Fibroblast of skin of scalp (primary cell): ENCODE results near the gene NAA20.
"Not testable (repeated sequence)": the region's sequence is repeated elsewhere in the genome, so short reads cannot be mapped to it uniquely, and the experiment has no call there.

Experiments
- DNase-seq: peaks from one replicate; pipeline ENCODE4 v3.0.0-alpha.2; 2013

The NAA20 gene

DNA sequence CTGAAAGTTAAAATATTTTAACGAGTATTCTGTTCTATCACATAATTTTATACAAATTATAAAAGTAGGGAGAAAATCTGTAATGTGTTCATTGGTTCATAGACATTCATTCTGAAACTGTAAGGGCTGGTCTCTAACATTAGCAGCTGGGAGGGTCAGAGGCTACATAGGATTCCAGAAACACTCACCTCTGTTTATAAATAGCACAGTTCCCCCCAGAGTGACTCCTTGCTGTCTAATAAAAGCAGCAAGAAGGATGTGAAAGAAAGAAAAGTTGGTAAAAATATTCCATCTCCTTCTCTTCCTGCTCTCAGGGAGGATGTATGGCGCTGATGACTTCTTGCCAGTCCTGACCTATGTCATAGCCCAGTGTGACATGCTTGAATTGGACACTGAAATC is 25.3 kb upstream of the NAA20 start:
- DNase-seq: no peak

GRCh38 chr20:19992996-19993908 is 23.9 kb upstream of the NAA20 start:
- DNase-seq: peak; percentile 94

DNA sequence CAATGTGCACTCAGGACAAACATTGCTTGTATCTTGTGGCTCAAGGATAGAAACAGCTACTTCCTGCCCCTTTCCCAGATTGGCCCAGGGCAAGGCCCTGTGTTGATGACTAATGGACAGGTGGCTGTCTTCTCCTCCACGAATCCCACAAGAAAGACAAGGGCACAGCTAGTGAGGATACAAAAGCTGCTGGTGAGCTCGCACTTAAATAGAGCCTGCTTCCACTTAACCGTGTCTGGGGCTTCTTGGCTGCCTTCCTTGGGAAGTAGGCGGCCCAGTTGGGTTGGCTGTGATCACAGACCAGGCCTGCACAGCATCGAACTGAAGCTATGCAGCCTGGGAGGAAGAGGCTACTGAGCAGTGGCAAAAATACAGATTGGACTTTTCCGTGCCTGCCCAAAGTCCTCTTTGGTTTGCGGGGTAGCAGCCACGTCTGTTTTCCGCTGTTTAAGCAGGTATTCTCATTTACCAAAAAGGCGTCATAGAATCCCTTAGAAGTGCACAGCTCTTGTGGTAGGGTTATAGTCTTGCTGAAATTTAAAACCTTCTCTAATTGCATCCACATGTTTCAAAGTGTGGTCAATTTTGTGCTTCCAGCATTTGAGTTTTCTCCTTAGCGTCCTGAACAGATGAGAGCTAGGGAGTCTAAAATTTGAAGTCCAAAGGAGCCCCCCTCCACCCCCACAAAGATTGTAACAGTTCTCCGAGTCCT is 23.0 kb upstream of the NAA20 start:
- peak; percentile 58 for DNase-seq

DNA sequence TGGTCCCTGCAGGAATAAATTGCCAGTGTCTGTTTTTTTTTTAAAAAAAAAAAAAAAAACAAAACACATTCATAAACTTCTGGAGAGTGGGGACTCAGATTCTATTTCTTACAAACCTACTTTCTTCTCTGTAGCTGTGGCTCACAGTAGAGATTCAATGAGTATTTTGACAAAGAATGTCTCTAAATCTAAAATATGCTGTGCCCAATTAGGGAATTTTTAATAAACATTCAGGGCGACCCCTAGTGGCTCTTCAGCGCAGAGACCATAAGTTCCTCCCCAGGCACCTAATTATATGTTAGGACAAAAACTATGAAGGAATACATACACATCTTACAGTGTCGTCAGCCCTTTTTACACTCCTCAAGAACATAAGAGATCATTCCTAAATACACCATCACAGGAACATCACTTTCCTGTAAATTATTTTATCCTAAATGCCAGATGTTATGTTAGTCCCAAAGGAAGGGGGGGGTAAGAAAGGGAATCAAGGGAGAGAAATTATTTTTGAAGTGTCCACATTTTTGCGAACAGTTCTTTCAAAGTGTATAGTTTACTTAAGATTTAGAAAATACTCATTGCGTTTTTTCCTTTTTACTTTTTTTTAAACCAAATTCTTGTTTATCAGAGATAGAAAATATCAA is 21.8 kb upstream of the NAA20 start:
- DNase-seq: peak; percentile 77

- no peak for DNase-seq
Observed at GRCh38 chr20:19996222-19996621, 20.9 kb upstream of the NAA20 start.

GRCh38 chr20:19996917-19997316 is 20.2 kb upstream of the NAA20 start:
- no peak for DNase-seq

DNA sequence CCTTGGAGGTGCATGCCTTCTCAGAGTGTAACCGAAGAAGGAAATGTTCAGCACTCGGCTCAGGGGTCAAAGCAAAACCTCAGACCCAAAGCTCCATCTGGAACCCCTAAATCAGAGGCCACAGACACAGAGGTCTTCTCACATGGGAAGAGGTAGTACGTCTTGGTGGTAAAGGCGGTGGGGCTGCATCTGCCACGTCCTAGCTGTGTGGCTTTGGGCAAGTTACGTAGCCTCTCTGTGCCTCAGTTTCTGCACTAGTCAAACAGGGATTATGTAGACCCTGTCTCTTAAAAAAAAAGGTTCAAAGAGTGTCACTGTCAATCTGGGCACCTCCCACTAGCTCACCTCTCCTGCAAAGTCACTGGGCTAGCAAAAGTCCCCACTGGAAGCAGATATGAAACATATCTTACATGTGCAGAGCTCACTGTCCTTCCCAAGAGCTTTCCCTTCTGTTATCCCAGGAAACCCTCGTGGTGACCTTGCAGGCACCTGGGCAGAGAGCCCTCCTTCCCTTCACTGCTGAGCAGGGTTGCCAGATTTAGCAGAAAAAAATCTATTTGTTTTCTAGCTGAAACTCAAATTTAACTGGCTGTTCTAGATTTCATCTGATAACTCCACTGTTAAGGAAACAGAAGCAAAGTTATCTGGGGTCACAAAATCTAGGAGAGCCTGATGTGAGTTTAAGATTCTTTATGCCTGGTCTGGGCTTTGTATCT is 18.0 kb upstream of the NAA20 start:
- no peak for DNase-seq

DNA sequence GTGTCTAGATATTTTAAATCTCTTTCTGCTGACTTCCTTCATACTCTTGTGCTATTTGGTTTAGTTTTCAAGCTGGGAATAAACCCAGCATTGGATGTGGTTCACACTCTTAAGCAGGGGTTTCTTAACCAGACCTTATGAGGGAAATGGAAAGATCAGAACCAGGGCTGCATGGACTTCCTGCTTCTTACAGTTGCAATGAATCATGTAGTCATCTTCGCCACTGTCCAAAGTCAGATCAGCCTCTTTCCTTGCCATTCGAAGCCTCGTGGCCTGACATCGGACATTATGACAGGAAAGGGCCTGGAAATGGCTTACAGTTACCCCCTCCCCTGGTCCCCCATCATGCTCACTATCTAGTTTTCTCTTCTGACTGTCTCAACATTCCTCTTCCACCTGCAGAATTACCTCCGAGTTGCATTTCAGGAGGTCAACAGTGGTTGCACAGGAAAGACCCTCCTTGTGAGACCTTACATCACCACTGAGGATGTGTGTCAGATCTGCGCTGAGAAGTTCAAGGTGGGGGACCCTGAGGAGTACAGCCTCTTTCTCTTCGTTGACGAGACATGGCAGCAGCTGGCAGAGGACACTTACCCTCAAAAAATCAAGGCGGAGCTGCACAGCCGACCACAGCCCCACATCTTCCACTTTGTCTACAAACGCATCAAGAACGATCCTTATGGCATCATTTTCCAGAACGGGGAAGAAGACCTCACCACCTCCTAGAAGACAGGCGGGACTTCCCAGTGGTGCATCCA is 16.8 kb upstream of the NAA20 start:
- no peak for DNase-seq

GRCh38 chr20:20002101-20002998 is 14.8 kb upstream of the NAA20 start:
- peak; percentile 27 for DNase-seq

DNA sequence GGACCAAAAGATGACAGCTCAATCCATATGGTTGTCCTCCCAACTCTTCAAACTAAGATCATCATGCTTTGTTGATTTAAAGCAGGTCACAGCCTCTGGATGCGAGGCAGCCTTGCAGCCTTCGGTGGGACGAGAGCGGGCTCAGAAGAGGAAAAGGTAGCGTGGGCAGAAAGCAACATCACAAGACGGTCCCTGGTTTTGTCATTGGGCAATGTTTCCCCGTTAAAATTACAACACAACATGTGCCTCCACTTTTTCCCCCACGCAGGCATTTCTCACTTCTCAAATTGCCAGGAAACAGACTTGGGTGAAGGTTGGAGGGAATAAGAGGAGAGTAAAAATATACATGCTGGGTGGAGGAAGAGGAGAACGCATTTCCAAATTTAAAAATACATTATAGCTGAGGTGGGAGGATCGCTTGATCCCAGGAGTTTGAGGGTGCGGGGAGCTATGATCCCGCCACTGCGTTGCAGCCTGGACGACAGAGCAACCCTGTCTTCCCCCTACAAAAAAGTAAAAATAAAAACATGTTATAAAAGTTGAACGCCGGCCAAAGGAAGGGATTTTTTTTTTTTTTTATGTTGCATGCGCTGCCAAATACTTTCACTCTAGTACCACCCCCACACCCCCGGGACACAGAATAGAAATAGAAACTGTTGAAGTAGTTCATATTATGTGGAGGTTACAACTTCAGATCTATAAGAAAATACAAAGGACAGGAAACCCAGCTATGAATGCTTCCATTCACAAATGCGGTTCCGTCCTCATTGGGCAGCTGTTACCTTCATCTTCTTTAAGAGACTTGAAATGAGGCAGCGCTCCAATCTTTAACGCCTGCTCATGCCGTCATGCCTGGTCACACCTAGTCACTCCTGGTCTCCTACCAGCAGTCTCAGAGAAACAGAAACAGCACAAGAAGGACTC is 13.9 kb upstream of the NAA20 start:
- peak; percentile 48 for DNase-seq

DNA sequence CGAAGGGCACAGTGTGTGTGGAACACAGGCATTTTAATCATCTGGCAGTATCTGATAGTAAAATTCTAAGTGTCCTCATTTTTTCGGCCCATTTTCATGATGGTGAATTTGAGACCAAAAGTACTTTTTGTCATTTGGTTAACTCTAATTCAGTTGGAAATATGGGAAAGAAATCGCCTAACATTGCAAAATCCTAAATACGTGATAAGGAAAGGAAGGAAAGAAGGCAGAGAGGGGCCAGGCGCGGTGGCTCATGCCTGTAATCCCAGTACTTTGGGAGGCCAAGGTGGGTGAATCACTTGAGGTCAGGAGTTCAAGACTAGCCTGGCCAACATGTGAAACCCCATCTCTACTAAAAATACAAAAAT is 13.2 kb upstream of the NAA20 start:
- not testable (repeated sequence) for DNase-seq

- DNase-seq: no peak
Observed at GRCh38 chr20:20005342-20005741, 11.8 kb upstream of the NAA20 start.

DNA sequence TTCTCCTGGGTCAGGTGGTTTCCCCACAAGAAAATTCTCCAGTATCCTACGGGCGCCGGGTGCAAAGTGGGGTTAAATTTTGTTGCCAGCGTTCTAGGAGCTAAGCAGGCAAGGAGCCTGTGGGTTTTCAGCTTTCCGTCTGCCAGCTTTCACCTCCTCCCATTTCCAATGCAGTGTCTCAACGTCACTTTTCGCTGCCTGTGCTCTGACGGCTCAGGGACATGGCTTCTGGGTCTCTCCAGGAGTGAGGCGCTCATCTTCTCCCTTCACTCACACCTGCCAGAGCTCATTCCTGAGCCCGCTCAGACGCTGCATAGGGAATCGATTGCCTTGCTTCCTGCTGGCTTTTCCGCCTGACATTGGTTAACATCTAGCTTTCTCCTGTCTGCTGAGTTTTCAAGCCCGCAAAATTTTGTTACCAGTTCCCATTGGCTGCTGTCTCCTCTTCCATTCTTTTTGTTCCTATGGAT is 7.3 kb upstream of the NAA20 start:
- no peak for DNase-seq

GRCh38 chr20:20010639-20011500 is 6.3 kb upstream of the NAA20 start:
- peak; percentile 26 for DNase-seq

DNA sequence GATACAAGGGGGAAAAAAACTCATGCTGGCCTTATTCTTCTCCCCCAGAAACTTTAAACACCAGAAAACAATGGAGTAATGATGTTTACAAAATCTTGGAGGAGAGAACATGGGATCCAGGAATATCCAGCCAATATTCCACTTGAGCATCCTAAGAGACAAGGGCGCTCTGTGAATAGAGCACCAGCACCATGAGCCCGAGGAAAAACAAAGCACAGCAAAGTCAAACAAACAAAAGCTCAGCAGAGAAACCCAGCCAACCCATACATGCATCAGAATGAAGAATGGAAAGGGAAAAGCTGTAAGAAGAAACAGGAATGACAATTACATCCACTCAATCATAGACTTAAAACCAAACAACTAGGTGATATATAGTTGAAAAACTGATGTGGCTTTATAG is 4.6 kb upstream of the NAA20 start:
- DNase-seq: no peak

DNA sequence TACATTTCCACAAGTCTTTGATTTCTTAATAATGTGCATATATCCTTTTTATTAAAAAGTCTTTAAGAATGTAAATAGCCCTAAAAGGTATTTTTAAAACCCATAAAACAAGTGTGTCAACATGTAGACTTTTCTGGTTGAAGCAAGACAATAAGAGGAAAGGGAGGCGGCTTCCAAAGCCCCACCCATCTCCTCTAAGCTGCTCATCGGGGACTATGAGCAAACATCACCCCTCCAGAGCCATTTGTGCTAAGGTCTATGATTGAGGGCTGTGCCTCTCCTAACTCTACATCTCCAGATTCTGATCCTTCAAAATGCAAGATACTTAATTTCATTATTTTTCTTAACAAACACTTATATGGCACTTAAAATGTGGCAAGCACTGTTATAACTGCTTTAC is 2.5 kb upstream of the NAA20 start:
- no peak for DNase-seq

DNA sequence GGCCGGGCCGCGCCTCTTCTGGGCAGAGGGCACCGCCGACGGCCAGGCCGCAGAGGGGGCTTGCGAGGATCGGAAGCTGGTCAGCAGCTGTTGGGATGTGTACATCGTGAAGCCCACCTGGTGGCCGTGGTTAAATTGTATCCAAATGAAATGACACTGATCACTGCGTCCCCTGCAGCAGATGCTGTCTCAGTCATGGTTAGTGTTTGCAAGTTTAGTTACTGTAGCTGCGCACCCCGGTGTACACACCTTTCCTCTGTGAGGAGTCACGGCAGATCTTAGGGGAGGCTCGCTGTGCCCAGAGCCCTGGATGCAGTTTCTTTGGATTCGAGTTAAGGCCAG is 653 bp downstream of the NAA20 start:
- DNase-seq: no peak

DNA sequence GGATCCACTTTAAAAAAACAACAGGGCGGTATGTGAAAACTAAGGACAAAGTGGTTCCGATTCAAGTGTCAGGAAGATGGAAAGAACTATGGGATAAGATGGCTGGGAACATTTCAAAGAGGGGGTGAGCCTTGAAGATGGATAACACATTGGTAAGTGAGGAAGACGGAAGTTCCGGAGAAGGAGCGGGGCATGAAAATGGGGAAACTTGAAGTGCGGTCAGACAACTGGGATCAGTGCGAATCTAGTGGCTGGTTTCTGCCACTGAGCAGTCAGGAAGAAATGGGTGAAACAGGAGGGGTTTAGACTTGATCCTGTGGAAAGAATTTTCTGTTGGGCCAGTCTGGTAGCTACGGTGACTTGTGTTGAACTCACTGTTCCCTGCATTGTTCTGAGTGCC is 1.2 kb downstream of the NAA20 start:
- no peak for DNase-seq

GRCh38 chr20:20019123-20019522 is 2.0 kb downstream of the NAA20 start:
- no peak for DNase-seq
